SU-DHL-6 (cell line): ENCODE data around the gene PIH1D1.
A peak's percentile ranks its signal among the peaks of the same experiment; 100 is the strongest.

Experiments
- H2AFZ ChIP-seq: fragments of 200-600 bp; sonication (generic); 2 replicates; pipeline ENCODE4 v1.6.1; 2014; ENCODE audit warnings: low read depth, mild to moderate bottlenecking, moderate library complexity, mixed read lengths, antibody characterized with exemption, low read length; ENCODE audit not compliant: severe bottlenecking
- H3F3A ChIP-seq: fragments of 200-600 bp; shearing (Covaris generic); 2 replicates; pipeline ENCODE4 v1.6.0; 2016; ENCODE audit warnings: antibody characterized with exemption, mild to moderate bottlenecking; ENCODE audit not compliant: insufficient read depth
- H3K27ac ChIP-seq: fragments of 200-600 bp; sonication (generic); 2 replicates; pipeline ENCODE4 v1.5.1; 2016; ENCODE audit warnings: low read depth, mild to moderate bottlenecking, low read length, moderate library complexity, mixed read lengths
- H3K27me3 ChIP-seq: fragments of 200-600 bp; sonication (generic), shearing (Covaris generic); 2 replicates; pipeline ENCODE4 v1.6.0; 2014; ENCODE audit warnings: mild to moderate bottlenecking, low read length
- H3K36me3 ChIP-seq: fragments of 200-600 bp; sonication (generic); 2 replicates; pipeline ENCODE4 v1.6.1; 2014; ENCODE audit warnings: mild to moderate bottlenecking, low read length, mixed read lengths
- H3K4me2 ChIP-seq: fragments of 300-600, 200-600 bp; shearing (Covaris generic), sonication (generic); 2 replicates; pipeline ENCODE4 v1.6.0; 2014; ENCODE audit warnings: low read length, low read depth, mild to moderate bottlenecking; ENCODE audit not compliant: poor library complexity, severe bottlenecking
- H3K4me3 ChIP-seq: fragments of 200-600 bp; sonication (generic); 2 replicates; pipeline ENCODE4 v1.5.1; 2014; ENCODE audit warnings: antibody characterized with exemption, low read length, mild to moderate bottlenecking, mixed read lengths; ENCODE audit not compliant: insufficient read depth, poor library complexity, severe bottlenecking
- H3K79me2 ChIP-seq: fragments of 200-600 bp; sonication (generic); 2 replicates; pipeline ENCODE4 v1.6.1; 2014; ENCODE audit warnings: mild to moderate bottlenecking, low read length, moderate library complexity; ENCODE audit not compliant: insufficient read depth
- H3K9ac ChIP-seq: fragments of 200-600 bp; sonication (generic); 2 replicates; pipeline ENCODE4 v1.7.0; 2014; ENCODE audit warnings: mild to moderate bottlenecking, low read length
- H3K9me2 ChIP-seq: fragments of 200-600 bp; sonication (generic); replicated peaks from 2 replicates; pipeline ENCODE4 v1.6.1; 2014; ENCODE audit warnings: low read length; ENCODE audit not compliant: insufficient read depth
- H3K9me3 ChIP-seq: fragments of 200-600 bp; sonication (generic); 2 replicates; pipeline ENCODE4 v1.6.1; 2014; ENCODE audit warnings: low read length, mixed read lengths; ENCODE audit not compliant: insufficient read depth
- H4K20me1 ChIP-seq: fragments of 200-600 bp; sonication (generic); 2 replicates; pipeline ENCODE4 v1.6.1; 2014; ENCODE audit warnings: low read depth, mild to moderate bottlenecking, antibody characterized with exemption, low read length, moderate library complexity, mixed read lengths
- EZH2phosphoT487 ChIP-seq: fragments of 200-600 bp; sonication (generic), shearing (Covaris generic); conservative IDR thresholded peaks from 2 replicates; pipeline ENCODE4 v1.6.1; 2018; ENCODE audit warnings: mild to moderate bottlenecking, antibody characterized with exemption, low read length, moderate library complexity, mixed read lengths
- TF ChIP-seq, protein P1 (sequence below): fragments of 200-600 bp; sonication (generic); IDR thresholded peaks from one replicate; pipeline ENCODE4 v1.5.1; 2017; ENCODE audit warnings: antibody characterized with exemption, mild to moderate bottlenecking, low read length, moderate library complexity; ENCODE audit not compliant: insufficient read depth, poor library complexity, severe bottlenecking

Gene PIH1D1

DNA sequence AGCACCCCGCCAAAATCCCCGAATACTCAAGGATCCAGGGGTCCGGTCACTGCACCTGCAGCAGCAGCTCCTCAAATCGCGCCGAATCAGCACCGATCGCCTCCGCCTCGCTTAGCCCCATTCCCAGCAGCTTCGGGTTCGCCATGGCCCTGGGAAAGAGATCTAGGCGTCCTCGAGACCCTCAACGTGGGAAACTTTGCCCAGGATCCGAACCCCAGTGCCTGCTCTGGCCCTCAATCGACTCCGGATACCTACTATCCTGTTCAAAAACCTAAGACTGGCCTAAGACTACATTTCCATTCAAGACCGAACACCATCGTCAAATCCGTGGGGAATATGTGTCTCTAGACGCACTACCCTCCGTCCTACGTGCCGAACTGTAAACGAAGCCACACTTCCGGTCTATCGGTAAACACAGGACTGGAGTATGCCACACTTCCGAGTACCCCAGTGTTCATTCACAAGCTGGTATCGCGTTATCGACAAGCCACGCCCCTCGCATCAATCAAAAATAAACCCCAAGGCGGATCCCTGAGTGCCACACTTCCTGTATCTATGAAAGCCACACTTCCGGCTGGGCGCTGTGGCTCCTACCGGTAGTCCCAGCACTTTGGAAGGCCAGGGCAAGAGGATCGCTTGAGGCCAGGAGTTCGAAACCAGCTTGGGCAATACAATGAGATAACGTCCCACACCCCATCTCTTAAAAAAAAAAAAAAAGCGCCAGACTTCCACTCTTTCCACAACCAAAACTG, at the start of gene PIH1D1:
PIH1D1 (minus strand) TSS at position 385 of the 752 bp plus-strand sequence; CDS start at position 145, 240 bp downstream.
- Histone ChIP-seq H3K27ac (peak within 1 kb of the TSS; percentile 93), H3K36me3 (no peaks in the 10 kb centered on the region), H3K4me2 (peak within 1 kb of the TSS; percentile 99), H3K9ac (peak within 1 kb of the TSS; percentile 98), H3K4me3 (peak within 1 kb of the TSS; percentile 99), H3K9me3 (no peaks in the 10 kb centered on the region), H3F3A (peaks cover 21% of the 10 kb centered on the region), H4K20me1 (no peaks in the 10 kb centered on the region), H3K27me3 (no peaks in the 10 kb centered on the region), H3K9me2 (no peaks in the 10 kb centered on the region), H2AFZ (peak within 1 kb of the TSS; percentile 45), H3K79me2 (peaks cover 36% of the 10 kb centered on the region)
- TF ChIP-seq, protein P1, sequence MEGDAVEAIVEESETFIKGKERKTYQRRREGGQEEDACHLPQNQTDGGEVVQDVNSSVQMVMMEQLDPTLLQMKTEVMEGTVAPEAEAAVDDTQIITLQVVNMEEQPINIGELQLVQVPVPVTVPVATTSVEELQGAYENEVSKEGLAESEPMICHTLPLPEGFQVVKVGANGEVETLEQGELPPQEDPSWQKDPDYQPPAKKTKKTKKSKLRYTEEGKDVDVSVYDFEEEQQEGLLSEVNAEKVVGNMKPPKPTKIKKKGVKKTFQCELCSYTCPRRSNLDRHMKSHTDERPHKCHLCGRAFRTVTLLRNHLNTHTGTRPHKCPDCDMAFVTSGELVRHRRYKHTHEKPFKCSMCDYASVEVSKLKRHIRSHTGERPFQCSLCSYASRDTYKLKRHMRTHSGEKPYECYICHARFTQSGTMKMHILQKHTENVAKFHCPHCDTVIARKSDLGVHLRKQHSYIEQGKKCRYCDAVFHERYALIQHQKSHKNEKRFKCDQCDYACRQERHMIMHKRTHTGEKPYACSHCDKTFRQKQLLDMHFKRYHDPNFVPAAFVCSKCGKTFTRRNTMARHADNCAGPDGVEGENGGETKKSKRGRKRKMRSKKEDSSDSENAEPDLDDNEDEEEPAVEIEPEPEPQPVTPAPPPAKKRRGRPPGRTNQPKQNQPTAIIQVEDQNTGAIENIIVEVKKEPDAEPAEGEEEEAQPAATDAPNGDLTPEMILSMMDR: no peak
- no peak for TF ChIP-seq EZH2phosphoT487

DNA sequence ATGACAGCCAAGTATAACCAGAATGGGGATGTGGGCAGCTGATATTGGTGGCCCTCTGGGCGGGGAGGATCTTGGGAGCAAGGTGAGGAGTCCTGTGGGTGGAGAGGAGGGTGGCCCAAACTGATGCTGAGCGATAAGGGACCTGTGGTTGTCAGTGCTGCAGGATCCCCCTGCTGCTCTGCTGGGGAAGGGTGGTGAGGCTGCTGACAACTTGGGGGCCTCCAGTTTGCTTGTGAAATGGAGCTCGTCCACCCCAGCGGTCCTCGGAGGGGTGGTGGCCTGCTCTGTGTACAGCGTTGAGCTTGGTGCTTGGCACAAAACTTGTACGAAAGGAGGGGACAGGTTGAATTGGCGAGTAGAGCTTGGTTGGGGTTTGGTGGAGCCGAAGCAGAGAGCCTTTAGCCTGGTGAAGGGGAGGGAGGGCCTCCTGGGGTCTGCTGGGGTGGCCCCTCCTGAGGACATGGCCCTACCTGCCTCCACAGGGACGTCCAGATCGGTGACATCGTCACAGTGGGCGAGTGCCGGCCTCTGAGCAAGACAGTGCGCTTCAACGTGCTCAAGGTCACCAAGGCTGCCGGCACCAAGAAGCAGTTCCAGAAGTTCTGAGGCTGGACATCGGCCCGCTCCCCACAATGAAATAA, 47.5 kb upstream of the PIH1D1 start:
- H3K27ac ChIP-seq: no peak overlapping the region
- no peak for TF ChIP-seq EZH2phosphoT487
- TF ChIP-seq, protein P1: no peak
- peak overlapping the region; percentile 99 for H3K9ac ChIP-seq
- H3F3A ChIP-seq: peaks cover 61% of the 10 kb centered on the region
- H3K4me2 ChIP-seq: peak overlapping the region; percentile 83
- H3K27me3 ChIP-seq: no peaks in the 10 kb centered on the region
- H3K79me2 ChIP-seq: peaks cover 8% of the 10 kb centered on the region
- H3K9me2 ChIP-seq: no peaks in the 10 kb centered on the region
- H3K9me3 ChIP-seq: no peaks in the 10 kb centered on the region
- peaks cover 24% of the 10 kb centered on the region for H3K36me3 ChIP-seq
- H3K4me3 ChIP-seq: no peak overlapping the region
- H4K20me1 ChIP-seq: peaks cover 14% of the 10 kb centered on the region; the same call in 1 of the 2 replicates
- H2AFZ ChIP-seq: no peak overlapping the region

DNA sequence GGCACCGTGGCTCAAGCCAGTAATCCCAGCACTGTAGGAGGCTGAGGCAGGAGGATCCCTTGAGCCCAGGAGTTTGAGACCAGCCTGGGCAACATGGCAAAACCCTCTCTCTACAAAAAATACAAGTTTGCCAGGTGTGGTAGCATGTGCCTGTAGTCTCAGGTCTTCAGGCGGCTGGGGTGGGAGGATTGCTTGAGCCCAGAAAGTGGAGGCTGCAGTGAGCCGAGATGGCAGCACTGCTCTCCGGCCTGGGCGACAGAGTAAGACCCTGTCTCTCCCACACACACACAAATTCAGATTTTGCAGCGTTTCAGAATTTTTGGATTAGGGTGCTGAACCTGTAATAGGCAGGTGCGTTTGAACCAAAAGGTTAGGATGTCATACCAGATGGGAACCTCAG, 46.9 kb upstream of the PIH1D1 start:
- TF ChIP-seq EZH2phosphoT487: no peak
- TF ChIP-seq, protein P1: no peak
- H3K9ac ChIP-seq: peak overlapping the region; percentile 99

More for the DNA sequence above, 46.9 kb upstream of the PIH1D1 start:
- Histone ChIP-seq H3K27ac (no peak overlapping the region), H3K36me3 (peaks cover 24% of the 10 kb centered on the region), H3K9me3 (no peaks in the 10 kb centered on the region), H2AFZ (no peak overlapping the region), H3K4me3 (peak overlapping the region; percentile 96), H3F3A (peaks cover 65% of the 10 kb centered on the region), H3K4me2 (peak overlapping the region; percentile 83), H3K9me2 (no peaks in the 10 kb centered on the region), H3K79me2 (peaks cover 8% of the 10 kb centered on the region), H4K20me1 (peaks cover 14% of the 10 kb centered on the region; the same call in 1 of the 2 replicates), H3K27me3 (no peaks in the 10 kb centered on the region)
